ENCODE data around the gene BBLN.

DNA sequence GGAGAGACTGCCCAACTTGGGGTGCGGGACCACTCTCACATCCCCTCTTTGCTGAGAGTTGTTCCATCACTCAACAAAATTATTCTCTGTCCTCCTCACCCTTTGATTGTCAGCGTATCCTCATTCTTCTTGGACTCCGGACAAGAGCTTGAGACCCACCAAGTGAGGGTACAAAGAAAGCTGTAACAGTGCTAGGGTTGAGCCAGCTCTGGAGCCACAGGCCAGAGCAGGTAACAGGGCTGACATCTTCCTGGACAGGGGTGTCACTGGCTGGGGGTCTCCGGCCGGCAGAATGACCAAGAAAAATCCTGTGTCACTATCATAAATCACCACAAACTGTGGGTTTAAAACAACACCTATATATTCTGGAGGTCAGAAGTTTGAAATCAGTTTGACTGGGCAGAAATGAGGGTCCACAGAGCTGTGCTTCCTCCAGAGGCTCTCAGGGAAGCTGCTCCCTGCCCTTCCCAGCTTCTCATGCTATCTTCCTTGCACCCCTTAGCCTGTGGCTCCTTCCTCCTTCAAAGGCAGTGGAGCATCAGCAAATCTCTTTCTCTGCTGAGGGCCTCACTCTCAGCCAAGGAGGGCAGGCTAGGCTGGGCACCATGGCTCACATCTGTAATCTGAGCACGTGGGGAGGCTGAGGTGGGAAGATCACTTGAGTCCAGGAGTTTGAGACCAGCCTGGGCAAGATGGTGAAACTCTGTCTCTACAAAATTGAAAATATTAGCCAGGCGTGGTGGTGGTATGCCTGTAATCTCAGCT, 4.1 kb upstream of the BBLN start:
- TF ChIP-seq, protein P1, sequence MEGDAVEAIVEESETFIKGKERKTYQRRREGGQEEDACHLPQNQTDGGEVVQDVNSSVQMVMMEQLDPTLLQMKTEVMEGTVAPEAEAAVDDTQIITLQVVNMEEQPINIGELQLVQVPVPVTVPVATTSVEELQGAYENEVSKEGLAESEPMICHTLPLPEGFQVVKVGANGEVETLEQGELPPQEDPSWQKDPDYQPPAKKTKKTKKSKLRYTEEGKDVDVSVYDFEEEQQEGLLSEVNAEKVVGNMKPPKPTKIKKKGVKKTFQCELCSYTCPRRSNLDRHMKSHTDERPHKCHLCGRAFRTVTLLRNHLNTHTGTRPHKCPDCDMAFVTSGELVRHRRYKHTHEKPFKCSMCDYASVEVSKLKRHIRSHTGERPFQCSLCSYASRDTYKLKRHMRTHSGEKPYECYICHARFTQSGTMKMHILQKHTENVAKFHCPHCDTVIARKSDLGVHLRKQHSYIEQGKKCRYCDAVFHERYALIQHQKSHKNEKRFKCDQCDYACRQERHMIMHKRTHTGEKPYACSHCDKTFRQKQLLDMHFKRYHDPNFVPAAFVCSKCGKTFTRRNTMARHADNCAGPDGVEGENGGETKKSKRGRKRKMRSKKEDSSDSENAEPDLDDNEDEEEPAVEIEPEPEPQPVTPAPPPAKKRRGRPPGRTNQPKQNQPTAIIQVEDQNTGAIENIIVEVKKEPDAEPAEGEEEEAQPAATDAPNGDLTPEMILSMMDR (IDR thresholded peaks at IDR 0.05; ENCODE audit: low read depth, low read length) = no peak
- TF ChIP-seq EZH2phosphoT487 (IDR thresholded peaks at IDR 0.05; ENCODE audit: low read depth) = no peak
